HG02852 (cell line): ENCODE data around the gene LSS.
A peak's percentile ranks its signal among the peaks of the same experiment; 100 is the strongest.
"Not testable (repeated sequence)": the region's sequence is repeated elsewhere in the genome, so short reads cannot be mapped to it uniquely, and the experiment has no call there.

Experiments
- ATAC-seq: cut with Tn5 transposase; IDR thresholded peaks from one replicate; pipeline ENCODE4 v1.9.1; 2021; ENCODE audit warnings: mild to moderate bottlenecking, moderate library complexity; ENCODE audit not compliant: unreplicated experiment

Gene LSS

GRCh38 chr21:46188226-46189212, 40.1 kb downstream of the LSS start:
- no peak for ATAC-seq

GRCh38 chr21:46187814-46188213, 40.8 kb downstream of the LSS start:
- ATAC-seq: no peak

GRCh38 chr21:46187261-46187660, 41.3 kb downstream of the LSS start:
- ATAC-seq: no peak

GRCh38 chr21:46185716-46186115, 42.9 kb downstream of the LSS start:
- no peak for ATAC-seq

- peak; percentile 38 for ATAC-seq
Observed at GRCh38 chr21:46184625-46185555, 43.7 kb downstream of the LSS start.

GRCh38 chr21:46183910-46184624, 44.5 kb downstream of the LSS start, which contains the start of gene SPATC1L:
Gene SPATC1L, minus strand, starts transcription at chr21:46184459. Its CDS starts 1,643 bp downstream, at chr21:46182816.
- ATAC-seq: peak; percentile 66

GRCh38 chr21:46183337-46183909, 45.2 kb downstream of the LSS start:
- ATAC-seq: not testable (repeated sequence)

GRCh38 chr21:46182548-46183336, 45.8 kb downstream of the LSS start:
- no peak for ATAC-seq

GRCh38 chr21:46181953-46182547, 46.5 kb downstream of the LSS start:
- ATAC-seq: no peak

- no peak for ATAC-seq
Observed at GRCh38 chr21:46181436-46181835, 47.1 kb downstream of the LSS start.

- ATAC-seq: no peak
Observed at GRCh38 chr21:46180778-46181391, 47.7 kb downstream of the LSS start.

GRCh38 chr21:46180079-46180722, 48.4 kb downstream of the LSS start:
- ATAC-seq: no peak

GRCh38 chr21:46179708-46180078, 48.9 kb downstream of the LSS start:
- no peak for ATAC-seq

GRCh38 chr21:46178961-46179360, 49.6 kb downstream of the LSS start:
- no peak for ATAC-seq

- not testable (repeated sequence) for ATAC-seq
Observed at GRCh38 chr21:46176443-46177129, 52.0 kb downstream of the LSS start.

- ATAC-seq: no peak
Observed at GRCh38 chr21:46173573-46173972, 55.0 kb downstream of the LSS start.

GRCh38 chr21:46172863-46173528, 55.6 kb downstream of the LSS start:
- no peak for ATAC-seq
